ENCODE measurements around the gene LILRA5. TPM values are rescaled to one million over a fixed set of nuclear protein-coding genes. Genes with fewer than 3 reads are reported as not detected.

Gene LILRA5
- total RNA-seq, 1 donor from 2014 or later = not detected

DNA sequence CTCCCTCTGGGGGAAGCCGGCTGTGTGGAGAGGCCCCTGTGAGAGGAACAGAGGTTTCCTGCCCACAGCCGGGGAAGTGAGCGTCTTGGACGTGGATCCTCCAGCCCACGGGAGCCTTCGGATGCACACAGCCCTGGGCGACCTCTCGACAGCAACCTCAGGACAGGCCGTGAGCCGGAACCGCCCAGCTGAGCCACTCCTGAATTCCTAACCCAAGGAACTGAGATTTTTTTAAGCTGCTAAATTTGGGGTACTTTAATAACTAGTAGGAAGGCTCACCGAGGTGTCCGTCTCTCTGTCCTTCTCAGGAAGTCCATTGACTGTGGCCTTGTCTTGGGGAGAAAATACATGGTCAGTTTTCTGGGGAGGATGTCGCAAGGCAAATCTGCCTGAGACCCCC is 42.7 kb upstream of the LILRA5 start:
- no peak overlapping the region for H3K4me3 Mint-ChIP-seq (ENCODE audit: low read depth)
- no peak for DNase-seq (ENCODE audit: low spot score, unreplicated experiment)
- no peaks in the 10 kb centered on the region for H3K4me1 Mint-ChIP-seq (ENCODE audit: low read depth)
- TF ChIP-seq, protein P1, sequence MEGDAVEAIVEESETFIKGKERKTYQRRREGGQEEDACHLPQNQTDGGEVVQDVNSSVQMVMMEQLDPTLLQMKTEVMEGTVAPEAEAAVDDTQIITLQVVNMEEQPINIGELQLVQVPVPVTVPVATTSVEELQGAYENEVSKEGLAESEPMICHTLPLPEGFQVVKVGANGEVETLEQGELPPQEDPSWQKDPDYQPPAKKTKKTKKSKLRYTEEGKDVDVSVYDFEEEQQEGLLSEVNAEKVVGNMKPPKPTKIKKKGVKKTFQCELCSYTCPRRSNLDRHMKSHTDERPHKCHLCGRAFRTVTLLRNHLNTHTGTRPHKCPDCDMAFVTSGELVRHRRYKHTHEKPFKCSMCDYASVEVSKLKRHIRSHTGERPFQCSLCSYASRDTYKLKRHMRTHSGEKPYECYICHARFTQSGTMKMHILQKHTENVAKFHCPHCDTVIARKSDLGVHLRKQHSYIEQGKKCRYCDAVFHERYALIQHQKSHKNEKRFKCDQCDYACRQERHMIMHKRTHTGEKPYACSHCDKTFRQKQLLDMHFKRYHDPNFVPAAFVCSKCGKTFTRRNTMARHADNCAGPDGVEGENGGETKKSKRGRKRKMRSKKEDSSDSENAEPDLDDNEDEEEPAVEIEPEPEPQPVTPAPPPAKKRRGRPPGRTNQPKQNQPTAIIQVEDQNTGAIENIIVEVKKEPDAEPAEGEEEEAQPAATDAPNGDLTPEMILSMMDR (IDR thresholded peaks at IDR 0.05; ENCODE audit: unreplicated experiment) = no peak
- peaks cover 25% of the 10 kb centered on the region for H3K27me3 Mint-ChIP-seq
- H3K9me3 Mint-ChIP-seq (ENCODE audit: low read depth) = no peaks in the 10 kb centered on the region
- no peaks in the 10 kb centered on the region for H3K36me3 Mint-ChIP-seq (ENCODE audit: insufficient read depth)
- H3K27ac Mint-ChIP-seq = no peak overlapping the region

DNA sequence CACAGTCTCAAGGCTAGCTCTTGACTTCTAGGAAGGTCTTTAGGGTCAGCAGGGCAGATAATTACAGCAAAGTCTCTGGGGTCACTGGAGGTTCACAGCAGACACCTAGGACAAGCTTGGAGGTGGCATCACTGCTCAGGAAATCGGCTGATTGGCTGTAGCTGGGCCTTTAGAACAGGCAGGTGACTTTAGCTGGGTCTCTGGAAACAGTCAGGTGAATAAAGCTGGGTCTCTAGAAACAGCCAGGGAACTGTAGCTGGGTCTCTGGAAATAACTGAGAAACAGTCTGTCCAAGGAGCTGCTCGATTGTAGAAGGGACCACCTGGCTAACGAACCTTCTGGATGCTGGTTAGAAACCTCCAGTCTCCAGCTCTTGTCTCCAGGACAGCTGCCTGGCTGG is 41.8 kb upstream of the LILRA5 start:
- no peak for DNase-seq (ENCODE audit: low spot score, unreplicated experiment)
- H3K4me1 Mint-ChIP-seq (ENCODE audit: low read depth) = no peaks in the 10 kb centered on the region
- TF ChIP-seq, protein P1 (IDR thresholded peaks at IDR 0.05; ENCODE audit: unreplicated experiment) = no peak
- no peaks in the 10 kb centered on the region for H3K9me3 Mint-ChIP-seq (ENCODE audit: low read depth)
- H3K36me3 Mint-ChIP-seq (ENCODE audit: insufficient read depth) = no peaks in the 10 kb centered on the region
- peak overlapping the region; percentile 59 for H3K27ac Mint-ChIP-seq
- H3K27me3 Mint-ChIP-seq = peaks cover 29% of the 10 kb centered on the region
- no peak overlapping the region for H3K4me3 Mint-ChIP-seq (ENCODE audit: low read depth)

DNA sequence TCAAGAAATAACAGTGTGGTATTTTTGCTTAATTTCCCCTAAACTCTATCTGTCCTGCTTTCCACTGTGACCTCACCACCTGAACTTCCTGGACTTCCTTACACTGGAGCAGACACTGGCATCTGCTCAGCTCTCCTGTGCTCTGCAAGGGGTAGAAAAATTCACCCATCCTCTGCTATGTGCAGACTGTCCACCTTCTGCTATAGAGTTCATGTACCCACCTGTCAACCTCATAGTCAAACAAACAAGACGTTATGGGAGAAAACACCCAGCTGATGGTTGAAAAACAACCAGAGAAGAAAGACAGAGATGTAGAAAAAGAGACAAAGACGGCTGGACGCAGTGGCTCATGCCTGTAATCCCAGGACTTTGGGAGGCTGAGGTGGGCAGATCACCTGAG is 39.6 kb upstream of the LILRA5 start:
- TF ChIP-seq, protein P1 (IDR thresholded peaks at IDR 0.05; ENCODE audit: unreplicated experiment) = no peak
- Mint-ChIP-seq H3K4me3 (ENCODE audit: low read depth) (no peak overlapping the region), H3K27me3 (peaks cover 42% of the 10 kb centered on the region), H3K36me3 (ENCODE audit: insufficient read depth) (no peaks in the 10 kb centered on the region), H3K4me1 (ENCODE audit: low read depth) (no peaks in the 10 kb centered on the region), H3K27ac (no peak overlapping the region), H3K9me3 (ENCODE audit: low read depth) (no peaks in the 10 kb centered on the region)
- DNase-seq (ENCODE audit: low spot score, unreplicated experiment) = no peak

DNA sequence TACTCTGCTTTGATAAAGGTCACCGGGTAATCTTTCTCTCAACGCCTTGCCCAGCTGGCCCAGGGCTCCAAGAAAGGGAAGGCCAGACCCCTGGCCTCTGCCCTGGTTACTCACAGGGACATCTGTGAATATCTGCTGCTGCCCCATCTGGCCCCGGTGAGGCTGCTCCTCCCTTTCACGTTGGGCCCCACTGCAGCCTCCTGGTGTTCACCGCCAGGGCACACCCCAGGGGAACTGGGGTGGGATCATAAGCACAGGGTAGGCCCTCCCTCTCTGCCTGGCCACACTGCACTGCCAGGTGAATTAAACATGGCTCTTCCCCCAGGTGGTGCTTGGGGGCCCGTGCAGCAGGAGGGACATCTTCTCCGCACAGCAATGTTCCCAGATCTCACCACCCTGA is 39.1 kb upstream of the LILRA5 start:
- H3K9me3 Mint-ChIP-seq (ENCODE audit: low read depth) = no peaks in the 10 kb centered on the region

DNA sequence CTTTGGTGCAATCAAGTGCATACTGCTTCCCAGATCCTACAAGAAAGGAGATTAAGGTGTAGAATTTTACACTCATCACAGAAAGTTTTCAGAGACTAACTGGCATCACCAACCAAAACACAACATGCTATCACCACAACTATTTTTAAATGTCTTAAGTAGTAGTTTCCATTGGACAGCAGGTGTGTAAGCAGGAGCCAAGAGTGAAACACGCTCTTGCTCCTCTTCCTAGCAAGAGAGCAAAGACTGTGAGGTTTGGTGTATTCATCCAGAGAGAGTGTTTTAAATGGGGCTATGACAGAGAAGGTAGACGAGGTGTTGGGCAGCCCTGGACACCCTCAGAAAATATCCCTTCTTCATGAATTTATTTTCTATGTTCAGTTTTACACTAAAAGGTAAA is 38.5 kb upstream of the LILRA5 start:
- Mint-ChIP-seq H3K27me3 (peaks cover 51% of the 10 kb centered on the region), H3K4me3 (ENCODE audit: low read depth) (no peak overlapping the region), H3K27ac (no peak overlapping the region), H3K9me3 (ENCODE audit: low read depth) (no peaks in the 10 kb centered on the region), H3K4me1 (ENCODE audit: low read depth) (no peaks in the 10 kb centered on the region), H3K36me3 (ENCODE audit: insufficient read depth) (no peaks in the 10 kb centered on the region)
- DNase-seq (ENCODE audit: low spot score, unreplicated experiment) = no peak
- TF ChIP-seq, protein P1 (IDR thresholded peaks at IDR 0.05; ENCODE audit: unreplicated experiment) = no peak

More for the DNA sequence above, 39.1 kb upstream of the LILRA5 start:
- Mint-ChIP-seq H3K27me3 (peaks cover 47% of the 10 kb centered on the region), H3K36me3 (ENCODE audit: insufficient read depth) (no peaks in the 10 kb centered on the region), H3K4me3 (ENCODE audit: low read depth) (no peak overlapping the region), H3K4me1 (ENCODE audit: low read depth) (no peaks in the 10 kb centered on the region), H3K27ac (no peak overlapping the region)
- TF ChIP-seq, protein P1 (IDR thresholded peaks at IDR 0.05; ENCODE audit: unreplicated experiment) = no peak
- DNase-seq (ENCODE audit: low spot score, unreplicated experiment) = no peak
